Measurements from ENCODE around the gene CLEC17A. TPM values are rescaled to one million over a fixed set of nuclear protein-coding genes. Genes with fewer than 3 reads are reported as not detected.
"Not testable (repeated sequence)": the region's sequence is repeated elsewhere in the genome, so short reads cannot be mapped to it uniquely, and the experiment has no call there.

The CLEC17A gene
- total and polyA plus RNA-seq, 2 experiments from 2014 or later = not detected

- Histone ChIP-seq H3K79me2 (peaks cover 82% of the 10 kb centered on the region), H3K4me1 (ENCODE audit: insufficient read depth) (peaks cover 37% of the 10 kb centered on the region)
These were observed 31.5 kb upstream of the CLEC17A start for GRCh38 chr19:14551134-14552005.

GRCh38 chr19:14552006-14552360 lies 30.9 kb upstream of the CLEC17A start:
- not testable (repeated sequence) for H2AFZ ChIP-seq; H3K27me3 ChIP-seq; H4K20me1 ChIP-seq (ENCODE audit: insufficient read depth, poor library complexity, severe bottlenecking); H3K9me3 ChIP-seq (ENCODE audit: low read depth); H3K9me2 ChIP-seq (replicated peaks; ENCODE audit: insufficient read depth); DNase-seq (ENCODE audit: low spot score); H3K4me3 ChIP-seq; H3K36me3 ChIP-seq (replicated peaks; ENCODE audit: insufficient read depth, low read depth)
- WGBS (ENCODE audit: low lambda C conversion rate, missing lambda C conversion rate) = 86% methylated on average over 7 of the region's 8 CpGs
- H3K4me1 ChIP-seq (ENCODE audit: insufficient read depth) = peaks cover 39% of the 10 kb centered on the region
- peaks cover 82% of the 10 kb centered on the region for H3K79me2 ChIP-seq
- H3K27ac ChIP-seq = peak overlapping the region; percentile 64
- peak overlapping the region; percentile 44 for H3K4me2 ChIP-seq

More at GRCh38 chr19:14551134-14552005, 31.5 kb upstream of the CLEC17A start:
- not testable (repeated sequence) for H3K4me3 ChIP-seq; H3K9me2 ChIP-seq (replicated peaks; ENCODE audit: insufficient read depth); H3K9me3 ChIP-seq (ENCODE audit: low read depth); H3K27me3 ChIP-seq; H4K20me1 ChIP-seq (ENCODE audit: insufficient read depth, poor library complexity, severe bottlenecking); H2AFZ ChIP-seq; H3K36me3 ChIP-seq (replicated peaks; ENCODE audit: insufficient read depth, low read depth)
- Histone ChIP-seq H3K27ac (peak overlapping the region; percentile 64), H3K4me2 (peak overlapping the region; percentile 44)
- TF ChIP-seq CTCF (IDR thresholded peaks at IDR 0.05; ENCODE audit: poor library complexity) = peak; percentile 46
- WGBS (ENCODE audit: low lambda C conversion rate, missing lambda C conversion rate) = 55% methylated on average over 12 of the region's 12 CpGs
- peak; percentile 92 for DNase-seq (ENCODE audit: low spot score)

GRCh38 chr19:14553042-14553938 lies 29.6 kb upstream of the CLEC17A start:
- H3K4me1 ChIP-seq (ENCODE audit: insufficient read depth) = peaks cover 39% of the 10 kb centered on the region
- no peak overlapping the region for H2AFZ ChIP-seq

More at GRCh38 chr19:14553042-14553938, 29.6 kb upstream of the CLEC17A start:
- H3K9me2 ChIP-seq (replicated peaks; ENCODE audit: insufficient read depth) = no peaks in the 10 kb centered on the region
- H3K4me2 ChIP-seq = no peak overlapping the region
- no peaks in the 10 kb centered on the region for H3K36me3 ChIP-seq (replicated peaks; ENCODE audit: insufficient read depth, low read depth)
- H4K20me1 ChIP-seq (ENCODE audit: insufficient read depth, poor library complexity, severe bottlenecking) = no peaks in the 10 kb centered on the region
- peaks cover 80% of the 10 kb centered on the region for H3K79me2 ChIP-seq
- H3K27ac ChIP-seq = peak overlapping the region; percentile 10
- H3K9me3 ChIP-seq (ENCODE audit: low read depth) = no peaks in the 10 kb centered on the region
- H3K4me3 ChIP-seq = no peak overlapping the region
- DNase-seq (ENCODE audit: low spot score) = peak; percentile 6
- TF ChIP-seq CTCF (IDR thresholded peaks at IDR 0.05; ENCODE audit: poor library complexity) (no peak), EZH2 (IDR thresholded peaks at IDR 0.05; ENCODE audit: borderline replicate concordance) (no peak), EZH2phosphoT487 (IDR thresholded peaks at IDR 0.05; ENCODE audit: low read depth, severe bottlenecking, unreplicated experiment) (no peak)
- no peaks in the 10 kb centered on the region for H3K27me3 ChIP-seq
- 96% methylated on average over 34 of the region's 35 CpGs for WGBS (ENCODE audit: low lambda C conversion rate, missing lambda C conversion rate)

All from hepatocyte (in vitro differentiated cells).